Lung (tissue), 12 donors: Measurements from ENCODE around the gene ZNF529. TPM values are rescaled to one million over a fixed set of nuclear protein-coding genes. Genes with fewer than 3 reads are reported as not detected.
A peak's percentile ranks its signal among the peaks of the same experiment; 100 is the strongest.
"Not testable (repeated sequence)": the region's sequence is repeated elsewhere in the genome, so short reads cannot be mapped to it uniquely, and the experiment has no call there.

Experiments
- ATAC-seq: fragments of 200-7000 bp; cut with Tn5 transposase; one replicate; pipeline ENCODE4 v1.9.1; 2020; ENCODE audit warnings: moderate number of reproducible peaks; ENCODE audit not compliant: insufficient read depth, low FRiP score
- DNase-seq, 3 donors: peaks; one replicate each; pipeline ENCODE4 v3.0.0-alpha.2; 2013 to 2017
- H3K27ac ChIP-seq, 2 donors: one replicate each; pipeline ENCODE4 v1.5.1; 2013; ENCODE audit warnings: mild to moderate bottlenecking in 2 of 2, moderate library complexity in 2 of 2, control low read depth in 1 of 2, inconsistent platforms in 1 of 2, low read depth in 1 of 2, low read length in 1 of 2
- H3K27me3 ChIP-seq, 3 donors: one replicate each; pipeline ENCODE4 v1.5.1; 2013; ENCODE audit warnings: low read length in 2 of 3; ENCODE audit not compliant: control insufficient read depth in 3 of 3, insufficient read depth in 3 of 3
- H3K36me3 ChIP-seq, 4 donors: one replicate each; pipeline ENCODE4 v1.5.1; 2013; ENCODE audit warnings: low read length in 4 of 4, mild to moderate bottlenecking in 1 of 4, moderate library complexity in 1 of 4; ENCODE audit not compliant: control insufficient read depth in 4 of 4, insufficient read depth in 4 of 4
- H3K4me1 ChIP-seq, 5 donors: one replicate each; pipeline ENCODE4 v1.5.1; 2013; ENCODE audit warnings: low read length in 5 of 5, mild to moderate bottlenecking in 2 of 5, moderate library complexity in 1 of 5; ENCODE audit not compliant: control insufficient read depth in 5 of 5, insufficient read depth in 5 of 5
- H3K4me3 ChIP-seq: one replicate; pipeline ENCODE4 v1.5.1; 2013; ENCODE audit warnings: mild to moderate bottlenecking, control low read depth, moderate library complexity
- H3K9ac ChIP-seq, 2 donors: one replicate each; pipeline ENCODE4 v1.5.1; 2013; ENCODE audit warnings: low read length in 2 of 2, control low read depth in 1 of 2; ENCODE audit not compliant: insufficient read depth in 1 of 2
- H3K9me3 ChIP-seq, 4 donors: one replicate each; pipeline ENCODE4 v1.5.1; 2013; ENCODE audit warnings: low read length in 3 of 4, mild to moderate bottlenecking in 1 of 4, moderate library complexity in 1 of 4; ENCODE audit not compliant: control insufficient read depth in 4 of 4, insufficient read depth in 3 of 4
- CTCF ChIP-seq: IDR thresholded peaks from 2 replicates; pipeline ENCODE4 v1.5.1; 2012; ENCODE audit warnings: mild to moderate bottlenecking; ENCODE audit errors: control extremely low read depth, extremely low read depth
- WGBS, 2 donors: extraction: QIAGEN DNeasy Blood & Tissue Kit; methylation state at CpG; one replicate each; pipeline ENCODE4 v1.1.7; 2013; 5-methylcytosine and 5-hydroxymethylcytosine counted together
- polyA plus RNA-seq, 2 donors: library from polyadenylated mRNA; stranded (reverse); fragments of 200-250 nt; gene quantifications; one replicate each; pipeline ENCODE4 v1.2.1, GENCODE V29; 2013
- total RNA-seq, 2 donors: library from RNA; depleted of rRNA in 1 of 2; stranded (reverse); fragments of >200 nt in 1 of 2; gene quantifications; one replicate each; pipeline ENCODE4 v1.2.1, GENCODE V29; 2014 to 2021
- donor health status: control.
- donor health status: control.
- donor health status: Bipolar disorder and iron deficiency.
- donor health status: healthy.
- donor health status: DM: yes; HTN: yes; CAD: no.

ZNF529 gene
- total and polyA plus RNA-seq, 4 donors, result 2.5 to 26.4 (median 6.6) TPM

GRCh38 chr19:36604656-36605100, 31.6 kb upstream of the ZNF529 start:
- H3K27ac ChIP-seq, result peak overlapping the region; percentile 72 to 88
- ATAC-seq (peak; percentile 65), DNase-seq (peak; percentile 43 to 59 (median 49))
- no peak for TF ChIP-seq CTCF
- peaks cover 0 to 20% (median 0%) of the 10 kb centered on the region in 4 donors for H3K9me3 ChIP-seq
- peak overlapping the region; percentile 69 to 86 for H3K9ac ChIP-seq
- peaks cover 0 to 7% (median 6%) of the 10 kb centered on the region in 5 donors for H3K4me1 ChIP-seq
- 1 to 2% methylated on average over 20 to 21 of the region's 21 CpGs for WGBS, 2 donors
- H3K4me3 ChIP-seq, result peak overlapping the region; percentile 59
- peaks cover 0 to 11% (median 6%) of the 10 kb centered on the region in 4 donors for H3K36me3 ChIP-seq
- no peaks in the 10 kb centered on the region for H3K27me3 ChIP-seq

- peaks cover 0 to 24% (median 0%) of the 10 kb centered on the region in 4 donors for H3K9me3 ChIP-seq
- H3K9ac ChIP-seq, DNase-seq, H3K36me3 ChIP-seq, H3K4me1 ChIP-seq, ATAC-seq, H3K4me3 ChIP-seq, H3K27me3 ChIP-seq, H3K27ac ChIP-seq: not testable (repeated sequence)
- WGBS, 2 donors, result 93 to 94% methylated on average over 10 of the region's 10 CpGs
These were observed 29.6 kb upstream of the ZNF529 start for GRCh38 chr19:36602681-36603080.

- H3K4me1 ChIP-seq, result peaks cover 0 to 9% (median 3%) of the 10 kb centered on the region in 5 donors
- peaks cover 0 to 15% (median 2%) of the 10 kb centered on the region in 4 donors for H3K9me3 ChIP-seq
- TF ChIP-seq CTCF, result no peak
- H3K9ac ChIP-seq, result no peak overlapping the region
- H3K4me3 ChIP-seq, result no peak overlapping the region
- DNase-seq (no peak), ATAC-seq (no peak)
- H3K27me3 ChIP-seq, result no peaks in the 10 kb centered on the region
- H3K36me3 ChIP-seq, result peaks cover 13 to 30% (median 24%) of the 10 kb centered on the region in 4 donors
- no peak overlapping the region for H3K27ac ChIP-seq
These were observed 6.2 kb upstream of the ZNF529 start for GRCh38 chr19:36579255-36579654.

GRCh38 chr19:36577271-36577996, 4.3 kb upstream of the ZNF529 start:
- peaks cover 0 to 15% (median 2%) of the 10 kb centered on the region in 4 donors for H3K9me3 ChIP-seq
- WGBS, 2 donors, result 96 to 98% methylated on average over 3 of the region's 3 CpGs

More at GRCh38 chr19:36577271-36577996, 4.3 kb upstream of the ZNF529 start:
- H3K27ac ChIP-seq, result no peak overlapping the region
- TF ChIP-seq CTCF, result no peak
- DNase-seq (no peak), ATAC-seq (no peak)
- no peak overlapping the region for H3K9ac ChIP-seq
- no peaks in the 10 kb centered on the region for H3K27me3 ChIP-seq
- H3K36me3 ChIP-seq, result peaks cover 11 to 30% (median 22%) of the 10 kb centered on the region in 4 donors
- peaks cover 0 to 14% (median 6%) of the 10 kb centered on the region in 5 donors for H3K4me1 ChIP-seq
- H3K4me3 ChIP-seq, result no peak overlapping the region
